PFSK-1 (cell line): ENCODE measurements around the gene KCNMA1.

Source experiments
- FOXP2 ChIP-seq: optimal IDR thresholded peaks from 2 replicates; pipeline ENCODE3; 2011; ENCODE audit warnings: borderline replicate concordance, control low read depth, inconsistent platforms; ENCODE audit not compliant: insufficient read depth; ENCODE audit errors: extremely low read length, extremely low read depth
- POLR2AphosphoS5 ChIP-seq: IDR thresholded peaks from 2 replicates; pipeline ENCODE4 v1.6.1; 2012; ENCODE audit warnings: low read depth, mild to moderate bottlenecking, control low read depth, low read length, moderate library complexity
- SIN3A ChIP-seq: IDR thresholded peaks from 2 replicates; pipeline ENCODE4 v1.6.1; 2012; ENCODE audit warnings: mild to moderate bottlenecking, low read length, moderate library complexity, borderline replicate concordance; ENCODE audit not compliant: insufficient read depth
- TAF1 ChIP-seq: IDR thresholded peaks from 2 replicates; pipeline ENCODE4 v1.6.1; 2012; ENCODE audit warnings: low read length, control low read depth, borderline replicate concordance; ENCODE audit not compliant: insufficient read depth
- TF ChIP-seq, protein P1 (sequence below), 2 experiments: IDR thresholded peaks; 2 replicates each; pipeline versions ENCODE4 v1.6.1 to v1.8.0; 2011 to 2012; ENCODE audit warnings: low read depth in 2 of 2, low read length in 2 of 2, control low read depth in 1 of 2, inconsistent platforms in 1 of 2, mild to moderate bottlenecking in 1 of 2, moderate library complexity in 1 of 2; ENCODE audit not compliant: insufficient read depth in 1 of 2

The KCNMA1 gene

GRCh38 chr10:77522268-77522809 is 115.3 kb downstream of the KCNMA1 start:
- no peak for TF ChIP-seq FOXP2
- TF ChIP-seq SIN3A: no peak
- no peak for TF ChIP-seq POLR2AphosphoS5
- no peak for TF ChIP-seq TAF1
- TF ChIP-seq, protein P1, sequence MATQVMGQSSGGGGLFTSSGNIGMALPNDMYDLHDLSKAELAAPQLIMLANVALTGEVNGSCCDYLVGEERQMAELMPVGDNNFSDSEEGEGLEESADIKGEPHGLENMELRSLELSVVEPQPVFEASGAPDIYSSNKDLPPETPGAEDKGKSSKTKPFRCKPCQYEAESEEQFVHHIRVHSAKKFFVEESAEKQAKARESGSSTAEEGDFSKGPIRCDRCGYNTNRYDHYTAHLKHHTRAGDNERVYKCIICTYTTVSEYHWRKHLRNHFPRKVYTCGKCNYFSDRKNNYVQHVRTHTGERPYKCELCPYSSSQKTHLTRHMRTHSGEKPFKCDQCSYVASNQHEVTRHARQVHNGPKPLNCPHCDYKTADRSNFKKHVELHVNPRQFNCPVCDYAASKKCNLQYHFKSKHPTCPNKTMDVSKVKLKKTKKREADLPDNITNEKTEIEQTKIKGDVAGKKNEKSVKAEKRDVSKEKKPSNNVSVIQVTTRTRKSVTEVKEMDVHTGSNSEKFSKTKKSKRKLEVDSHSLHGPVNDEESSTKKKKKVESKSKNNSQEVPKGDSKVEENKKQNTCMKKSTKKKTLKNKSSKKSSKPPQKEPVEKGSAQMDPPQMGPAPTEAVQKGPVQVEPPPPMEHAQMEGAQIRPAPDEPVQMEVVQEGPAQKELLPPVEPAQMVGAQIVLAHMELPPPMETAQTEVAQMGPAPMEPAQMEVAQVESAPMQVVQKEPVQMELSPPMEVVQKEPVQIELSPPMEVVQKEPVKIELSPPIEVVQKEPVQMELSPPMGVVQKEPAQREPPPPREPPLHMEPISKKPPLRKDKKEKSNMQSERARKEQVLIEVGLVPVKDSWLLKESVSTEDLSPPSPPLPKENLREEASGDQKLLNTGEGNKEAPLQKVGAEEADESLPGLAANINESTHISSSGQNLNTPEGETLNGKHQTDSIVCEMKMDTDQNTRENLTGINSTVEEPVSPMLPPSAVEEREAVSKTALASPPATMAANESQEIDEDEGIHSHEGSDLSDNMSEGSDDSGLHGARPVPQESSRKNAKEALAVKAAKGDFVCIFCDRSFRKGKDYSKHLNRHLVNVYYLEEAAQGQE (IDR thresholded peaks at IDR 0.05; ENCODE audit: insufficient read depth in 1 of 2, low read depth in 2 of 2, low read length in 2 of 2): no peak

DNA sequence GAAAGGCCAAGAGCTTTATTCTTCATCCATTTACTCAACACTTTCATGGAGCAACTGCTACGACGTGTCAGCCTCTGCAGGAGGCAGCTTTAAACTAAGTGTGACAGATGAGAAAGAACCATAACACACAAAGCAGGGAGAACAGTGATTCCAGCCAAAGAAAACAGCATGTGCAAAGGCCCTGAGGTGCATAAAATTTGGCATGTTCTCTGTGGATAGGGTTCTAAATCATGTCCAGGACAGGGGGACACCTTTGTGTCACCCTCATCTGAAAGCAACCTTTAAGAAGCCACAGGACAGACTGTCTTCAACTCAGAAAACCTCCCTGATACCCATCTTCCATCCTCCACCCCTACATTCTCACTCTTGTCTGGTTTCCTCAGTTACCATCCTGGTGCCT is 116.6 kb downstream of the KCNMA1 start:
- no peak for TF ChIP-seq SIN3A
- TF ChIP-seq, protein P1 (IDR thresholded peaks at IDR 0.05; ENCODE audit: insufficient read depth in 1 of 2, low read depth in 2 of 2, low read length in 2 of 2): no peak
- TF ChIP-seq POLR2AphosphoS5: no peak
- no peak for TF ChIP-seq FOXP2
- TF ChIP-seq TAF1: no peak

GRCh38 chr10:77520290-77520689 is 117.3 kb downstream of the KCNMA1 start:
- TF ChIP-seq SIN3A (no peak), POLR2AphosphoS5 (no peak), FOXP2 (no peak), TAF1 (no peak)
- TF ChIP-seq, protein P1 (IDR thresholded peaks at IDR 0.05; ENCODE audit: insufficient read depth in 1 of 2, low read depth in 2 of 2, low read length in 2 of 2): no peak

DNA sequence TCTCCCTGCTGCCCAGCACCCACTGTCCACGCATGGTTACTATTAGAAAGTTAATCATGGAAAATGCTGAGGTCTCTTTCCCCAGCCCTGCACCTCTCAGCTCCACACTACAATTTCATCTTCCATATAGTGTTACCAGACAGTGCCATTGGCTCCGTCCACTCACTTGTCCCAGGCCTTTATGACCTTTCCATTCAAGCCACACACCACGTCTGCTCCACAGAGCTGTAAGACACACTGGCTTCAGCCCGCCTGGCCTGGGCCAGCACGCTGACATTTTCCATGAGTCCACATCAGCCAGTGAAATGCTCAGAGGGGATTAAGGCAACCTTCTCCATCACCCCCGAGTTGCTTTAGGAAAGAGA is 118.7 kb downstream of the KCNMA1 start:
- TF ChIP-seq POLR2AphosphoS5 (no peak), SIN3A (no peak)
- TF ChIP-seq, protein P1 (IDR thresholded peaks at IDR 0.05; ENCODE audit: insufficient read depth in 1 of 2, low read depth in 2 of 2, low read length in 2 of 2): no peak

DNA sequence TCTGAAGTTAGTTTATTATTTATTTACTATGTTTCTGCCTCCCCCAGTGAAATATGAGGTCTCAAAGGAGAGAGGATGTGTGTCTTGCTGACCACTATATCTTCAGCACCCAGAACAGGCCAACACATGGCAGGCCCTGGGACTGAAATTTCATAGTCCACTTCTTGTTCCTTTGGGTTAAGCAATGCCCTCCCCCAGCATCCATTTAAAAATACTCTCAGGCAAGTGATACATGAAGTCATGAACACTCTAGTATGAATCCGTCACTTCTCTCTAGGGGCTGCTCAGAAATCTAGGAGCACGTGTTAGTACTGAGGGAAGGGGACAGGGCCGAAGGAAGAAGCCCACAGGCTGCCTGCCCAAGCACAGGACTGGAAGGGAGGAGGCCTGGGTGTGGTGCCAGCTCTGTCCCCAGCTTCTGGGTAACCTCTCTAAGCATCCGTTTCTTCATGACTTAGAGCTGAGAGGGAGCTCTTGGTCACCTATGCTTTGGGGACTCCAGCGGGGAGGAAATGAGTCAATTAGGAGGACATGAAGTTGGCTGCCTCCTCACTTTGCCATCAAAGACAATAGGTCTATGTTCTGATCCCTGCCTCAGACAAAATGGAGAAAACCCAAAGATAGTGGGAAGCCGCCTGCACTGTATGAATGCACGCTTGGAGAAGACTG is 119.2 kb downstream of the KCNMA1 start:
- TF ChIP-seq FOXP2 (no peak), POLR2AphosphoS5 (no peak), SIN3A (no peak)
- TF ChIP-seq, protein P1 (IDR thresholded peaks at IDR 0.05; ENCODE audit: insufficient read depth in 1 of 2, low read depth in 2 of 2, low read length in 2 of 2): no peak
